CD4-positive, alpha-beta T cell treated with Interferon gamma for 1 hour (primary cell): Measurements from ENCODE around the gene PRLHR.

Experiments used
- DNase-seq: peaks from one replicate; pipeline ENCODE4 v3.0.0-alpha.2; 2020

PRLHR gene

GRCh38 chr10:118586911-118587310 is 8.5 kb downstream of the PRLHR start:
- DNase-seq, result no peak

- DNase-seq, result no peak
These were observed 9.7 kb downstream of the PRLHR start for GRCh38 chr10:118585794-118586193.

- DNase-seq, result no peak
These were observed 10.2 kb downstream of the PRLHR start for GRCh38 chr10:118585234-118585633.

GRCh38 chr10:118584181-118584954 is 11.1 kb downstream of the PRLHR start:
- no peak for DNase-seq

GRCh38 chr10:118583611-118584010 is 11.8 kb downstream of the PRLHR start:
- DNase-seq, result no peak

- no peak for DNase-seq
These were observed 12.9 kb downstream of the PRLHR start for GRCh38 chr10:118582511-118582910.

- DNase-seq, result no peak
These were observed 14.1 kb downstream of the PRLHR start for GRCh38 chr10:118581340-118581739.

GRCh38 chr10:118580702-118581101 is 14.7 kb downstream of the PRLHR start:
- DNase-seq, result no peak

- no peak for DNase-seq
These were observed 21.9 kb downstream of the PRLHR start for GRCh38 chr10:118573512-118573911.

- DNase-seq, result no peak
These were observed 23.0 kb downstream of the PRLHR start for GRCh38 chr10:118572256-118573041.

GRCh38 chr10:118571123-118571522 is 24.3 kb downstream of the PRLHR start:
- no peak for DNase-seq

- DNase-seq, result no peak
These were observed 24.9 kb downstream of the PRLHR start for GRCh38 chr10:118570591-118570990.

- no peak for DNase-seq
These were observed 25.6 kb downstream of the PRLHR start for GRCh38 chr10:118569882-118570252.

- DNase-seq, result no peak
These were observed 26.1 kb downstream of the PRLHR start for GRCh38 chr10:118569241-118569881.

GRCh38 chr10:118568327-118568848 is 27.1 kb downstream of the PRLHR start:
- peak; percentile 13 for DNase-seq

GRCh38 chr10:118567701-118568248 is 27.7 kb downstream of the PRLHR start:
- DNase-seq, result no peak

- no peak for DNase-seq
These were observed 28.5 kb downstream of the PRLHR start for GRCh38 chr10:118566911-118567310.

GRCh38 chr10:118565301-118566075 is 30.0 kb downstream of the PRLHR start:
- no peak for DNase-seq

GRCh38 chr10:118564652-118565051 is 30.8 kb downstream of the PRLHR start:
- no peak for DNase-seq

GRCh38 chr10:118564114-118564513 is 31.3 kb downstream of the PRLHR start:
- no peak for DNase-seq

- no peak for DNase-seq
These were observed 32.0 kb downstream of the PRLHR start for GRCh38 chr10:118563373-118563890.

GRCh38 chr10:118562851-118563250 is 32.6 kb downstream of the PRLHR start:
- no peak for DNase-seq
